GM19035 (cell line): ENCODE data around the gene AGBL3.

ENCODE experiments used
- ATAC-seq: cut with Tn5 transposase; IDR thresholded peaks from one replicate; pipeline ENCODE4 v1.9.1; 2021; ENCODE audit not compliant: unreplicated experiment

Gene AGBL3

DNA sequence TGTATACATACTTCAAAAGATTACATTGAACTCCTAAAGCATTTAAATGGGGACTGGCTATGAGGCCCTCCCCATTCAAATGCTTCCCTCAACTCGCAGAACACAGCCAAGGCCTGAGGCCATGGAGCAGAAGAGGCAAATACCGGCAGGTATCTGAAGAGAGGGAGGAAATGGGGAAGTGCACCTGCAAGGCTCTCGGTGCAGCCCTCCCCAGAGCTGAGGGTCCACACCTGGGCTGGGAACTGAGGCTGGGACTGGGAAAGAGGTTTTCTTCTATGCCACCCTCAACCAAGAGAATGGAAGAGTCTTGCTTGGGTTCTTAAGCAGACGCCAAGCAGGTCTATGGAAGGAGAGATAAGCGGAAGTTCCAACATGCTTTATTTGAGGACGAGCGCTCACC lies 197.2 kb downstream of the AGBL3 start:
- no peak for ATAC-seq

DNA sequence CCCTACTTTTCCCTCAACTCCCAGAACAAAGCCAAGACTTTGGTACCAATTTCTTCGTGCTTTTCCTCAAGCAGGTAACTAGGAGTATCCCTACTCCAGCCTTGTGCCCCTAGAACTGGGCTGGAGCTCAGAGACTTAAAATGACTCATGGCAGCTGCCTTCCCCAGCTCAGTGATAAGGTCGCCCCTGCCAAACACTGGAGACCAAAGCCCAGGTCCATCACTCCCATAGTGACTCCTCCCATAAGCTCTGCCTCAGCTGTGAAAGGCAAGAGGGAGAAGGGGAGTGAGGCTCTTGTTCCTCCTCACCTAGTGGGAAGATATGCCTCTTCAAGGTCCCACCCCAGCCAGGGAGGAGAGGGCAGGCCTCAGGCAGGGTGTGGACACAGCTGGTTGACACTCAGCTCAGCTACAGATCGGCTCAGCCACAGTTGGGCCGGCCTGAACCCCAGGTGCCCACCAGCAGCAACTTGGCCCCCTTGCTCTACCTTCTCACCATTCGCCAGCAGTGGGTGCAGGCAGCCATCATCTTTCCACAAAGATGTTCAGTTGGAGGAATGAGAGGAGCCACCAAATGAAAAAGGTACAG lies 198.0 kb downstream of the AGBL3 start:
- no peak for ATAC-seq
